ENCODE data around the gene TRIM69.
"Not testable (repeated sequence)": the region's sequence is repeated elsewhere in the genome, so short reads cannot be mapped to it uniquely, and the experiment has no call there.

- not testable (repeated sequence) for TF ChIP-seq CTCF (conservative IDR thresholded peaks at IDR 0.05 in 1 of 2, IDR thresholded peaks at IDR 0.05 in 1 of 2; ENCODE audit: low read depth in 1 of 2, low read length in 2 of 2); EZH2 (IDR thresholded peaks at IDR 0.05; ENCODE audit: low read length, missing control alignments)
Measured at GRCh38 chr15:44720000-44720435, 16.3 kb upstream of the TRIM69 start.

All from fibroblast of lung (primary cell).